Tibial nerve (tissue), 4 donors: ENCODE data around the gene MATN1.

ENCODE experiments used
- EP300 ChIP-seq, 2 donors: sonication (generic); formaldehyde crosslinking; IDR thresholded peaks; one replicate each; pipeline ENCODE4 v1.6.1; 2017; ENCODE audit warnings: antibody characterized with exemption in 2 of 2, mild to moderate bottlenecking in 1 of 2
- POLR2A ChIP-seq, 2 donors: fragments of 450-650 bp; IDR thresholded peaks; one replicate each; pipeline ENCODE4 v1.6.1; 2017; ENCODE audit warnings: antibody characterized with exemption in 2 of 2, mild to moderate bottlenecking in 2 of 2, moderate library complexity in 2 of 2
- TF ChIP-seq, protein P1 (sequence below), 5 experiments: fragments of 200-600 bp in 3 of 5; fragments of 450-650 bp in 2 of 5; sonication (generic) in 3 of 5; IDR thresholded peaks; one replicate each; pipeline ENCODE4 v1.5.1; 2016 to 2019; ENCODE audit warnings: antibody characterized with exemption in 5 of 5, mild to moderate bottlenecking in 3 of 5, moderate library complexity in 2 of 5

DNA sequence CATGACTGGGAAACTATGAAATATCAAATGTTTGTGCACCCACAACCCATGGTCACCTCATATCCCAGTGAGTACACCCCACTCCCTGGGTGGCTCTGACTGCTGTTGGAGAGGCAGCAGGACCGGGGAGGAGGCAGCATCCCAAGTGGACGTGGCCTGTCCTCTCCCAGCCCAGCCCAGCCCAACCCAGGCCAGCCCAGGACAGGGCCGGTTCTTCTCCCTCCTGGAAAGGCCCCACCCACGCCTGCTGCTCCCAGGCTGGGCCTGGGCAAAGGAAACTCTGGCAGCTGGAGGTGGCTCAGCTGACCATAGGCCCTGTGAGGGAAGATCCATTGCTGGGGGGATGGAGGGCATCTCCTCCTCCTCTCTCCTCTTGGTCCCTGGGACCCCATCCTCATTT lies 19.1 kb downstream of the MATN1 start:
- TF ChIP-seq, protein P1, sequence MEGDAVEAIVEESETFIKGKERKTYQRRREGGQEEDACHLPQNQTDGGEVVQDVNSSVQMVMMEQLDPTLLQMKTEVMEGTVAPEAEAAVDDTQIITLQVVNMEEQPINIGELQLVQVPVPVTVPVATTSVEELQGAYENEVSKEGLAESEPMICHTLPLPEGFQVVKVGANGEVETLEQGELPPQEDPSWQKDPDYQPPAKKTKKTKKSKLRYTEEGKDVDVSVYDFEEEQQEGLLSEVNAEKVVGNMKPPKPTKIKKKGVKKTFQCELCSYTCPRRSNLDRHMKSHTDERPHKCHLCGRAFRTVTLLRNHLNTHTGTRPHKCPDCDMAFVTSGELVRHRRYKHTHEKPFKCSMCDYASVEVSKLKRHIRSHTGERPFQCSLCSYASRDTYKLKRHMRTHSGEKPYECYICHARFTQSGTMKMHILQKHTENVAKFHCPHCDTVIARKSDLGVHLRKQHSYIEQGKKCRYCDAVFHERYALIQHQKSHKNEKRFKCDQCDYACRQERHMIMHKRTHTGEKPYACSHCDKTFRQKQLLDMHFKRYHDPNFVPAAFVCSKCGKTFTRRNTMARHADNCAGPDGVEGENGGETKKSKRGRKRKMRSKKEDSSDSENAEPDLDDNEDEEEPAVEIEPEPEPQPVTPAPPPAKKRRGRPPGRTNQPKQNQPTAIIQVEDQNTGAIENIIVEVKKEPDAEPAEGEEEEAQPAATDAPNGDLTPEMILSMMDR (IDR thresholded peaks at IDR 0.05), result no peak
- TF ChIP-seq POLR2A (IDR thresholded peaks at IDR 0.05) (no peak), EP300 (IDR thresholded peaks at IDR 0.05) (no peak)
